GM19099 (cell line): Measurements from ENCODE around the gene KRT33B.
"Not testable (repeated sequence)": the region's sequence is repeated elsewhere in the genome, so short reads cannot be mapped to it uniquely, and the experiment has no call there.

Source experiments
- POLR2A ChIP-seq: IDR thresholded peaks from 3 replicates; pipeline ENCODE4 v1.6.1; 2011; ENCODE audit warnings: low read depth; ENCODE audit not compliant: insufficient read length; ENCODE audit errors: extremely low read depth

Gene KRT33B

GRCh38 chr17:41366070-41366469 lies 3.5 kb downstream of the KRT33B start:
- TF ChIP-seq POLR2A: no peak

- no peak for TF ChIP-seq POLR2A
These were observed 5.7 kb downstream of the KRT33B start for GRCh38 chr17:41363881-41364280.

GRCh38 chr17:41360296-41360995 lies 9.2 kb downstream of the KRT33B start:
- TF ChIP-seq POLR2A: no peak

- no peak for TF ChIP-seq POLR2A
These were observed 15.1 kb downstream of the KRT33B start for GRCh38 chr17:41354536-41354935.

GRCh38 chr17:41352597-41353366 lies 16.8 kb downstream of the KRT33B start:
- TF ChIP-seq POLR2A: no peak

- TF ChIP-seq POLR2A: no peak
These were observed 18.4 kb downstream of the KRT33B start for GRCh38 chr17:41351177-41351576.

- not testable (repeated sequence) for TF ChIP-seq POLR2A
These were observed 19.2 kb downstream of the KRT33B start, which contains the start of gene KRT33A for GRCh38 chr17:41350381-41350878. Gene KRT33A, minus strand, starts transcription at chr17:41350828. Its CDS starts 61 bp downstream, at chr17:41350767.

GRCh38 chr17:41347869-41348760 lies 21.5 kb downstream of the KRT33B start:
- no peak for TF ChIP-seq POLR2A

- no peak for TF ChIP-seq POLR2A
These were observed 23.6 kb downstream of the KRT33B start for GRCh38 chr17:41345992-41346391.

GRCh38 chr17:41343029-41343428 lies 26.6 kb downstream of the KRT33B start:
- TF ChIP-seq POLR2A: no peak

- TF ChIP-seq POLR2A: no peak
These were observed 28.4 kb downstream of the KRT33B start for GRCh38 chr17:41340934-41341861.

GRCh38 chr17:41340494-41340893 lies 29.1 kb downstream of the KRT33B start:
- no peak for TF ChIP-seq POLR2A

- TF ChIP-seq POLR2A: no peak
These were observed 29.9 kb downstream of the KRT33B start for GRCh38 chr17:41339571-41340172.
